ENCODE measurements around the gene OTOP3.

Gene OTOP3

GRCh38 chr17:74893936-74894671 lies 41.6 kb upstream of the OTOP3 start:
- in situ Hi-C loops (cut with HindIII; ENCODE audit: low sequenced_read_pairs): no loop called here
- DNase-seq (ENCODE audit: low read depth, low spot score): no peak
- no peak for TF ChIP-seq CTCF (IDR thresholded peaks at IDR 0.05; ENCODE audit: low read depth, low read length)
- H3K4me3 ChIP-seq (ENCODE audit: low read depth, low read length): no peak overlapping the region

- DNase-seq (ENCODE audit: low read depth, low spot score): no peak
- H3K4me3 ChIP-seq (ENCODE audit: low read depth, low read length): no peak overlapping the region
- in situ Hi-C loops (cut with HindIII; ENCODE audit: low sequenced_read_pairs): no loop called here
- no peak for TF ChIP-seq CTCF (IDR thresholded peaks at IDR 0.05; ENCODE audit: low read depth, low read length)
Observed at GRCh38 chr17:74898376-74898946, 37.2 kb upstream of the OTOP3 start.

GRCh38 chr17:74900208-74900607 lies 35.5 kb upstream of the OTOP3 start:
- no peak for DNase-seq (ENCODE audit: low read depth, low spot score)
- no peak for TF ChIP-seq CTCF (IDR thresholded peaks at IDR 0.05; ENCODE audit: low read depth, low read length)
- in situ Hi-C loops (cut with HindIII; ENCODE audit: low sequenced_read_pairs): no loop called here
- no peak overlapping the region for H3K4me3 ChIP-seq (ENCODE audit: low read depth, low read length)

- DNase-seq (ENCODE audit: low read depth, low spot score): no peak
- no peak overlapping the region for H3K4me3 ChIP-seq (ENCODE audit: low read depth, low read length)
- no peak for TF ChIP-seq CTCF (IDR thresholded peaks at IDR 0.05; ENCODE audit: low read depth, low read length)
- in situ Hi-C loops (cut with HindIII; ENCODE audit: low sequenced_read_pairs): no loop called here
Observed at GRCh38 chr17:74901353-74902135, 34.2 kb upstream of the OTOP3 start.

GRCh38 chr17:74903034-74903433 lies 32.7 kb upstream of the OTOP3 start:
- no peak for DNase-seq (ENCODE audit: low read depth, low spot score)
- no peak overlapping the region for H3K4me3 ChIP-seq (ENCODE audit: low read depth, low read length)
- in situ Hi-C loops (cut with HindIII; ENCODE audit: low sequenced_read_pairs): no loop called here
- TF ChIP-seq CTCF (IDR thresholded peaks at IDR 0.05; ENCODE audit: low read depth, low read length): no peak

GRCh38 chr17:74903671-74904070 lies 32.0 kb upstream of the OTOP3 start:
- TF ChIP-seq CTCF (IDR thresholded peaks at IDR 0.05; ENCODE audit: low read depth, low read length): no peak
- DNase-seq (ENCODE audit: low read depth, low spot score): no peak
- in situ Hi-C loops (cut with HindIII; ENCODE audit: low sequenced_read_pairs): no loop called here

More at GRCh38 chr17:74903671-74904070, 32.0 kb upstream of the OTOP3 start:
- no peak overlapping the region for H3K4me3 ChIP-seq (ENCODE audit: low read depth, low read length)
